Astrocyte of the spinal cord (primary cell): ENCODE results near the gene ASAP2.
"Not testable (repeated sequence)": the region's sequence is repeated elsewhere in the genome, so short reads cannot be mapped to it uniquely, and the experiment has no call there.

Experiments
- DNase-seq: peaks from one replicate; pipeline ENCODE4 v3.0.0; 2011; ENCODE audit warnings: low read depth, low spot score
- H3K4me3 ChIP-seq: 2 replicates; pipeline ENCODE4 v1.5.1; 2011; ENCODE audit warnings: low read depth, mild to moderate bottlenecking, low read length, moderate library complexity
- in situ Hi-C: cut with HindIII; loops from 2 replicates; pipeline ENCODE4 v1.10.0; 2017; ENCODE audit warnings: low sequenced_read_pairs
- TF ChIP-seq, protein P1 (sequence below): IDR thresholded peaks from 2 replicates; pipeline ENCODE4 v1.5.1; 2012; ENCODE audit warnings: low read depth, mild to moderate bottlenecking, low read length, inconsistent platforms

Gene ASAP2

DNA sequence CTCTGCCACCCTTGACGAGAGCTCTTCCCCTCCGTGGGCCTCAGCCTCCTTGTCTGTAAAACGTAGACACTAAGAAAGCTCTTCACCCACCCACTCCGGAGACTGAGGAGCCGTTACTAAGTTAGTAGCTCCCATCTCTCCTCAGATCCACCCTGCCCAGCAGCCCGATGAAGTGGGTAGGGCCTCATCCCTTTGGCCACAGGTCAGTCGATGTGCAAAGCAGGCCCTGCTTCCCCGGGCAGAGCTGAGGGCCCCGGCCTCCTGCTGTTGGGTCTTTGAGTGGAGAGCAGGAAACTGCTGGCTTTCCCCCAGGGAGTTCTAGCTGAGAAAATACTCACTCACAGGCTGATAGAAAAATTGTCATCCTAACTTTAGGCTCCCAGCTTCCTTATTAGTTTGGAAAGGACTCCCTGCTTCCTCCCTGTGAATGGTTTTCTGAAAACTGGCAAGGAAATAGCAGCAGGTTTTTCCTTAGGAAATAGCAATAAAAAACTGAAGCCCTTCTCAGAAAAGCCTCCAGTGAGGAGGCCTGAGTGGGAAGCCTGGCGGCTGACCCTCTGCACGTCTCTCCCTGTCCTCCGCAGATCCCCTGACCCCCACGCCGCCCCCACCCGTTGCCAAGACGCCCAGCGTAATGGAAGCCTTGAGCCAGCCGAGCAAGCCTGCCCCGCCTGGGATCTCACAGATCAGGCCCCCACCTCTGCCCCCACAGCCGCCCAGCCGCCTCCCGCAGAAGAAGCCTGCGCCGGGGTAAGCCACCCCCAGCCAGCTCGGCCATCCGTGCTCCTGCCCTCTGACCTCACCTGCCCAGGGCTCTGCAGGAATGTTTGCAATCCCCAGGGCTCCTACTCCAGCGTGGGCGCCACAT, 186.5 kb downstream of the ASAP2 start:
- in situ Hi-C loops, result no loop called here
- TF ChIP-seq, protein P1, sequence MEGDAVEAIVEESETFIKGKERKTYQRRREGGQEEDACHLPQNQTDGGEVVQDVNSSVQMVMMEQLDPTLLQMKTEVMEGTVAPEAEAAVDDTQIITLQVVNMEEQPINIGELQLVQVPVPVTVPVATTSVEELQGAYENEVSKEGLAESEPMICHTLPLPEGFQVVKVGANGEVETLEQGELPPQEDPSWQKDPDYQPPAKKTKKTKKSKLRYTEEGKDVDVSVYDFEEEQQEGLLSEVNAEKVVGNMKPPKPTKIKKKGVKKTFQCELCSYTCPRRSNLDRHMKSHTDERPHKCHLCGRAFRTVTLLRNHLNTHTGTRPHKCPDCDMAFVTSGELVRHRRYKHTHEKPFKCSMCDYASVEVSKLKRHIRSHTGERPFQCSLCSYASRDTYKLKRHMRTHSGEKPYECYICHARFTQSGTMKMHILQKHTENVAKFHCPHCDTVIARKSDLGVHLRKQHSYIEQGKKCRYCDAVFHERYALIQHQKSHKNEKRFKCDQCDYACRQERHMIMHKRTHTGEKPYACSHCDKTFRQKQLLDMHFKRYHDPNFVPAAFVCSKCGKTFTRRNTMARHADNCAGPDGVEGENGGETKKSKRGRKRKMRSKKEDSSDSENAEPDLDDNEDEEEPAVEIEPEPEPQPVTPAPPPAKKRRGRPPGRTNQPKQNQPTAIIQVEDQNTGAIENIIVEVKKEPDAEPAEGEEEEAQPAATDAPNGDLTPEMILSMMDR, result no peak
- DNase-seq, result peak; percentile 64
- H3K4me3 ChIP-seq, result no peak overlapping the region

DNA sequence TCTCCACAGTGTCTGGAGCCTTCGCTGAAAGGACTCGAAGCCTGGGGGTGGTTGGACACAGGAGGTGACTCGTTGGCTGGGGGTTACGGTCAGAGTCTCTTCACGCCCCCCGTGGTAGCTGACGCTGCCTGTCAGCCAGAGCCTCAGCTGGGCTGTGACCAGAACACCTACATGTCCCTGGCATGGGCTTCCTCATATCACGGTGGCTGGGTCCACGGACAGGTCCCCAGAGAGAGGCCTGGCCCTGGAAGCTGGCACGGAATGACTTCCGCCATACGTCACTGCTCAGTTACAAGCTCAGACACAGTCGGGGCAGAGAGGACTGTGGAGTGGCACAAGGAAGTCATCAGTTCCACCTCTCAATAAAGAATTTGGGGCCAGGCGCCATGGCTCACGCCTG, 188.2 kb downstream of the ASAP2 start:
- DNase-seq, result no peak
- in situ Hi-C loops, result no loop called here
- no peak overlapping the region for H3K4me3 ChIP-seq
- TF ChIP-seq, protein P1, result no peak

DNA sequence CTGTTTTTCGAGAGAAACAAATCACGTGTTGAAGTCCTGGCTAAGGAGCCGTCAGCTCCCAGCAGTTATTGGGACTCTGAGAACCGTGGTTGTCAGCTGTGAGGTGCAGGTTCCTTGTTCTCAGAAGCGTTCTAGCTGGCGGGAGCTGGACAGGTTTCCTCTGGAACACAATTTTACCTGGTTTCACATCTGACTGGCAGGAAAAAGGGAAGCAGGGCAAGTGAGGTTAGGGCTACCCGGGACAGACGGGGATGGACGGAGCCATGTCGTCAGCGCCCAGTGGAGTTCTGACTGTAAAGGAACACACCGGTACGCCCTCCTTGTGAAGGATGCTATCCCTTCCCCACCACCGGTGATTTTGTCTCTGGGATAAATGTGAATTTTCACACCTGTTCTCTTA, 190.6 kb downstream of the ASAP2 start:
- in situ Hi-C loops, result no loop called here
- no peak for DNase-seq
- TF ChIP-seq, protein P1, result no peak
- no peak overlapping the region for H3K4me3 ChIP-seq

DNA sequence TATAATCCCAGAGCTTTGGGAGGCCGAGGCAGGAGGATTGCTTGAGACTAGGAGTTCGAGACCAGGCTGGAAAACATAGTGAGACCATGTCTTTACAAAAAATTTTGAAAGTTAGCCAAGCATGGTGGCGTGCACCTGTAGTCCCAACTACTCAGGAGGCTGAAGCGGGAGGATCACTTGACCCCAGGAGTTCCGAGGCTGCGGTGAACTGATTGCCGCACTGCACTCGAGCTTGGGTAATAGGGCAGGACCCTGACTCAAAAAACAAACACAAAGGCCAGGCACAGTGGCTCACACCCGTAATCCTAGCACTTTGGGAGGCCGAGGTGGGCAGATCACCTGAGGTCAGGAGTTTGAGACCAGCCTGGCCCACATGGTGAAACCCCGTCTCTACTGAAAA, 191.6 kb downstream of the ASAP2 start:
- DNase-seq, H3K4me3 ChIP-seq, in situ Hi-C loops: not testable (repeated sequence)

DNA sequence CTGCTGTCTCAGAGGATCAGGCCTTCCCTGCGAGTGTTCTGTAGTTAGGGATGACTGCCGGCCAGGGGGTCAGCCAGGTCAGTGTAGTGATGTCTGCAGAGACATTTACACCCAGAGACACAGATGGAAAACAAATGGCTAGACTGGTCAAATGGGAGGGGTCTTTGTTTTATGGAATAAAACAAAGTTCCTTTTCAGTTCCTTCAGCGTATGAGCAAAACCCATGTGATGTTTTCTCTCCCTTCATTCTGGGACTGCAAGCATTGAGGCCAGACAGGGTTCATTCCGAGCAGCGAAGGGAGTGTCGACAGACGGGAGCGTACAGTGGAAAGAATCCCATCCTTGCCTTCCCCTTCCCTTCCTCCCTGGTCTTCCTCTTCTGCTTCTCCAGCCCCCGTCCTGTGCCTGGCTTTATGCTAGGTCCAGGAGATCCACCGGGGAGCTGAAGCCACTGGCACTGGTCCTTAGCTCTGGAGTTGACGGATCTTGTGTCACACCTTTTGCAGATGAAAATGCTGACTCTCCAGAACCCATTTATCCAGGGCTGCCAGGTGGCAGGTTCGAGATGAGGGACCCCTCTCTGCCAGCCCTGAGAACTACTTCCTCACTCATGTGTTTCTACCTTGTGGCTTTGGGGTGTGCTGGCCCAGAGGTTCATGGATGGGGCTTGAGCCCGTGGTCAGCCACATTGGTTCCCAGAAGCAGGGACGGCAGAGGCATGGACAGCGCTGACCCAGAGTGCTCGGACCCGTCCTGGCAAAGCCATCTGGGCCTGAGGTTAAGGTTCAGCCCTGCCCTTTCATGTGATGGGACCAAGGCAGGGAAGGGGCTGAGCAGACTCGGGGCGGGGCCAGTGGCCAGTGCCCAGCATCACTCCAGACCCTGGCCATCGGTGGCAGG, 192.5 kb downstream of the ASAP2 start:
- no peak for DNase-seq
- no peak overlapping the region for H3K4me3 ChIP-seq
- in situ Hi-C loops, result no loop called here
- TF ChIP-seq, protein P1, result no peak

DNA sequence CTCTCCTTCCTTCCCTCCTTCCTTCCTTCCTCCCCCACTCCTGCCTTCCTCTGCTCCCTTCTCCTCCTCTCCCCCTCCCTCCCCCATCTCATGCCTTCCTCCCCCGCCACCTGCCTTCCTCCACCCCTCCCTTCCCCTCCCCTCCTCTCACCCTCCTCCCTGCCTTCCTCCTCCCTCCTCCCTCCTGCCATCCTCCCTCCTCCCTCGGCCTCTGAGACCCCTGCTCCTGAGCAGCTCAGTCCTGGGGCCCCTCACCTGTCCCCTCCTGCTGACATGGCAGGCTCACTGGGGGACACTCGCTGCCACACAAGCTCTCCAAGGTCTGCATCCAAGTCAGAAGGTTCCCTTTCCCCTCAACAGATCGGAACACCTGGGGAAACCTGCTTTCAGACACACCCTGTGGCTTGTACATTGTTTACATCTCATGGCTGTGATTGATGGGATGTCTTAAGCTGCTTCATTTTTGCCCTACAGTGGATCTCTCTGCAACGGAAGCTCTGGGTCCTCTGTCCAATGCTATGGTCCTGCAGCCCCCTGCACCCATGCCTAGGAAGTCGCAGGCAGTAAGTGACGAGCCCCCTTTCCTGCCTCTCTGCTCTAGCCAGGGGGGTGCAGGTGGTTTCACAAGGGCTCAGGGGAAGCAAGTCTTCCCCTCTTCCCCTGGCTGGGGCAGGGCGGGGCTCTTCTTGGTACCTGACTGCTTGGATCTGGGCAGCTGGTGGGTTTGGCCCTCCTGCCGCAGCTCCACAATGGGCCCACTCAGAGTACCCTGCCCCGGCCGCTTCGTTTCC, 193.9 kb downstream of the ASAP2 start:
- H3K4me3 ChIP-seq, result no peak overlapping the region
- TF ChIP-seq, protein P1, result no peak
- no peak for DNase-seq
- in situ Hi-C loops, result no loop called here
